Astrocyte of the spinal cord (primary cell): ENCODE data around the gene A1BG.

Source experiments
- DNase-seq: peaks from one replicate; pipeline ENCODE4 v3.0.0; 2011; ENCODE audit warnings: low read depth, low spot score
- H3K4me3 ChIP-seq: 2 replicates; pipeline ENCODE4 v1.5.1; 2011; ENCODE audit warnings: low read depth, mild to moderate bottlenecking, low read length, moderate library complexity
- in situ Hi-C: cut with HindIII; loops from 2 replicates; pipeline ENCODE4 v1.10.0; 2017; ENCODE audit warnings: low sequenced_read_pairs
- TF ChIP-seq, protein P1 (sequence below): IDR thresholded peaks from 2 replicates; pipeline ENCODE4 v1.5.1; 2012; ENCODE audit warnings: low read depth, mild to moderate bottlenecking, low read length, inconsistent platforms

The A1BG gene

DNA sequence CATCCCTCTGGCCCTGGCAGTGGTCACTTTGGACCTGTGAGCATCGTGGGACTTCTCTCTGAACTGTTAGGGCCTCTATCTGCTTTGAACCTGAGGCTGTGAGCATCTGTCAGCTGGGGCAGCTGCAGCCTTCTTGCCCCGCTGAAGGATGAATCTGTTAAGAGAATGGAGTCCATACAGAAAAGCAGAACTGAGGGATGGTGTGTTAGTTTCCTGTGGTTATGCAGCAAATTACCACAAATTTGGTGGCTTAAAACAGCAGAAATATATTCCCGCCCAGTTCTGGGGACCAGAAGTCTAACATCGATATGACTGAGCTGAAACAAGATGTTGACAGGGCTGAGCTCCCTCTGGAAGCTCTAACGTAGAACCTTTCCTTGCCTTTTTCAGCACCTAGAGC, 10.9 kb upstream of the A1BG start:
- in situ Hi-C loops, result no loop called here
- H3K4me3 ChIP-seq, result no peak overlapping the region
- no peak for DNase-seq
- TF ChIP-seq, protein P1, sequence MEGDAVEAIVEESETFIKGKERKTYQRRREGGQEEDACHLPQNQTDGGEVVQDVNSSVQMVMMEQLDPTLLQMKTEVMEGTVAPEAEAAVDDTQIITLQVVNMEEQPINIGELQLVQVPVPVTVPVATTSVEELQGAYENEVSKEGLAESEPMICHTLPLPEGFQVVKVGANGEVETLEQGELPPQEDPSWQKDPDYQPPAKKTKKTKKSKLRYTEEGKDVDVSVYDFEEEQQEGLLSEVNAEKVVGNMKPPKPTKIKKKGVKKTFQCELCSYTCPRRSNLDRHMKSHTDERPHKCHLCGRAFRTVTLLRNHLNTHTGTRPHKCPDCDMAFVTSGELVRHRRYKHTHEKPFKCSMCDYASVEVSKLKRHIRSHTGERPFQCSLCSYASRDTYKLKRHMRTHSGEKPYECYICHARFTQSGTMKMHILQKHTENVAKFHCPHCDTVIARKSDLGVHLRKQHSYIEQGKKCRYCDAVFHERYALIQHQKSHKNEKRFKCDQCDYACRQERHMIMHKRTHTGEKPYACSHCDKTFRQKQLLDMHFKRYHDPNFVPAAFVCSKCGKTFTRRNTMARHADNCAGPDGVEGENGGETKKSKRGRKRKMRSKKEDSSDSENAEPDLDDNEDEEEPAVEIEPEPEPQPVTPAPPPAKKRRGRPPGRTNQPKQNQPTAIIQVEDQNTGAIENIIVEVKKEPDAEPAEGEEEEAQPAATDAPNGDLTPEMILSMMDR, result no peak

DNA sequence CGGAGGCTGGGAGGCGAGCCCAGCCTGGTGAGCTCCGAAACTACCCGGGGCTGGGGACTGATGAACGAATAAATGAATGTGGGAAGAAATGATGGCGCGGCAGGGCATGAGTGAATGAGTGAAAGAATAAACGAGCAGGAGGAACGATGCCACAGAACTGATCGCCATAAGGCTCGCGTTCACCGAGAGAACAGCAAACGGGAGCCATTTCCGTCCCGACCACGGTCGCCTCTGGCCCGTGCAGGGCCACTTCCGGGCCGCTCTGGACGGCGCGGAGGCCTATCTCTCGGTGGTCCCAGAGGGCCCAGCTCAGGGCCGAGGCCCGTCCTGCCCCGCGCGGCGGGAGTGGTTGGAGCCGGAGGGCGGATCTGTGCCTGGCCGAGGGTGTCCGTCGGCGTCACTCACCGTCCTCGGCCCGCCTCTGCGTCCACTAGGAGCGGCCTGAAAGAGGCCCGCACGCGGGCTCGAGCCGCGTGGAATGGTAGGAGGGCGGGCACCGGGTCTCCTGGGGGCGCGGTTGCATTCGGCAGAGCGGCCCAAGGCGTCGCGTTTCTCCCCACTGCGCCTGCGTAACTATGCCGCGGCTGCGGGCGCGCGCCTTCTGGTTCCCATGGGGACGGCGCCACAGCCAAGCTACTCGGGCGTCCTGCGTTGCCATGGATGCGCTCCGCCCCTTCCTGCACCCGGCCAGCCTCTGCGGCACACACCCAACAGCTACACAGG, 9.1 kb upstream of the A1BG start, which contains the start of gene ZNF497:
ZNF497 (minus strand) TSS at position 480 of the 723 bp plus-strand sequence. CDS start 5,116 bp downstream, outside the sequence.
- DNase-seq, result peak; percentile 97
- H3K4me3 ChIP-seq, result peak within 1 kb of the TSS; percentile 73
- TF ChIP-seq, protein P1, result no peak
- in situ Hi-C loops, result no loop called here

DNA sequence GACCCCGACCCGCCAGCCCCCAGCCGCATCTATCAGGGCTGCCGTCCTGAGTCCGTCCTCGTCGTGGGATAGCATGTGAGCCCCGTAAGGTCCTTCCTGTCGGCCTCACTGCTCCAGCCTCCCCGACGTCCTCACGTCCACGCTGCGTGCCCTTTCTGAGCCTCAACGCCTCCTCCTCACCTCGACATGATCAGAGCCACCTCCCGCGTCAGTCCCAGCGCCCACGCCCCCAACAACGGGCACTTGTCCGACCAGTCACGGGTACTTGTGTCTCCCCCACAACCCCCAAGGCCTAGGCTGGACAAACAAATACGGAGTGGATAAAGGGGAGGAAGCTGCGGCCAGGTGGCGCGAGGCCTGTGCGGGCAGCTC, 8.6 kb upstream of the A1BG start:
- no peak for DNase-seq
- in situ Hi-C loops, result no loop called here
- TF ChIP-seq, protein P1, result no peak
- H3K4me3 ChIP-seq, result peak overlapping the region; percentile 73

DNA sequence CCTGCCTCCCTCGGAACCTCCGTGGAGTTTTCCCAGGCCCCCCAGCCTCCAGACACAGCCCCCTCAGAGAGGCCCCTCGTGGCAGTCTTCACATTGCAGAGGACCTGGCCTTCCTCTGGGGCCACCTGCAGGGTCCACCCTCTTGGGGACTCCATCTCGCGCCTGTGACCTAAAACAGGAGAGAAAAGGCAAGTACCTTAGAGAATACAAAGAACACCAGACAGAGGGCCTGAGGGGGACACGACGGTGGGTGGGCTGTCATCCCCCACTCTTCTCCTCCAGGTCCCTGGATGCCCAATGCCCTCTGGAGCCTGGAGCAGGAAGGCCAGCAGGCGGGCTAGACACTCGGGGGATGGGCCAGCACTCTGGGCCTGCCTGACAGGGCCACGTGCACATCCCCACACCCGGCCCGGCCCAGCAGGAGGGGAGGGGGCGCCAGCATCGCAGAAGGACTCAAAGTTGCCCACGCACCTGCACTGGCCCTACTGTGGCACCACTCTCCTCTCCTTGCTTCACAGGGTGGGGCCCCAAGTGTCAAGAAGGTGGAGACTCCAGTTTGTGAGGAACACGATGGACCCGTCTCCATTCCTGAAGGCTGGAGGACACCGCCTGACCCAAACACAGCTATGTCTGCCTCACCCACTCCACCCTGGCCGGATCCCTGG, 4.3 kb upstream of the A1BG start:
- H3K4me3 ChIP-seq, result no peak overlapping the region

DNA sequence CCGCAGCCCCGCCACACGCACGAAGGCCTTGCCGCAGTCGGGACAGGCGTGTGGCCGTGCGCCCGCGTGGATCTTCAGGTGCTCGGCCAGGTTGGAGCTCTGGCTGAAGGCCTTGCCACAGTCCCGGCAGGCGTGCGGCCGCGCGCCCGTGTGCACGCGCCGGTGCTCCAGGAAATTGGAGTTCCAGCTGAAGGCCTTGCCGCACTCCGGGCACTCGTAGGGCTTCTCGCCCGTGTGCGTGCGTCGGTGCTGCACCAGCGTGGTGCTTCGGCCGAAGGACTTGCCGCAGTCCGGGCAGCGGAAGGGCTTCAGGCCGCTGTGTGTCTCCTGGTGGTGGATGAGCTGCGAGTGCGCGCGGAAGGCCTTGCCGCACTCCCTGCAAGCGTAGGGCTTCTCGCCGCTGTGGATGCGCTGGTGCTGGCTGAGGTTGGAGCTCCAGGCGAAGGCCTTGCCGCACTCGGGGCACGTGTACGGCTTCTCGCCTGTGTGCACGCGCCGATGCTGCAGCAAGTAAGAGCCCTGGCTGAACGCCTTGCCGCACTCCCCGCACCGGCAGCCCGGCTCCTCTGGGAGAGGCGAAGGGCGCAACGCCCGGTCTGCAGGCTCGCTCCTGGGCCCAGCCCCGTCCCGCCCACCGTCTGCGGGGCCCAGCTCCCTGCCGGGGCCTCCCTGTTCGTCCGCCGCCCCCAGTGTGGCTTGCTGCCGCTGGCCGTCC, 3.6 kb upstream of the A1BG start:
- in situ Hi-C loops, result no loop called here
- TF ChIP-seq, protein P1, result no peak
- DNase-seq, result no peak
- no peak overlapping the region for H3K4me3 ChIP-seq

More for the DNA sequence above, 4.3 kb upstream of the A1BG start:
- TF ChIP-seq, protein P1, result no peak
- in situ Hi-C loops, result no loop called here
- no peak for DNase-seq

DNA sequence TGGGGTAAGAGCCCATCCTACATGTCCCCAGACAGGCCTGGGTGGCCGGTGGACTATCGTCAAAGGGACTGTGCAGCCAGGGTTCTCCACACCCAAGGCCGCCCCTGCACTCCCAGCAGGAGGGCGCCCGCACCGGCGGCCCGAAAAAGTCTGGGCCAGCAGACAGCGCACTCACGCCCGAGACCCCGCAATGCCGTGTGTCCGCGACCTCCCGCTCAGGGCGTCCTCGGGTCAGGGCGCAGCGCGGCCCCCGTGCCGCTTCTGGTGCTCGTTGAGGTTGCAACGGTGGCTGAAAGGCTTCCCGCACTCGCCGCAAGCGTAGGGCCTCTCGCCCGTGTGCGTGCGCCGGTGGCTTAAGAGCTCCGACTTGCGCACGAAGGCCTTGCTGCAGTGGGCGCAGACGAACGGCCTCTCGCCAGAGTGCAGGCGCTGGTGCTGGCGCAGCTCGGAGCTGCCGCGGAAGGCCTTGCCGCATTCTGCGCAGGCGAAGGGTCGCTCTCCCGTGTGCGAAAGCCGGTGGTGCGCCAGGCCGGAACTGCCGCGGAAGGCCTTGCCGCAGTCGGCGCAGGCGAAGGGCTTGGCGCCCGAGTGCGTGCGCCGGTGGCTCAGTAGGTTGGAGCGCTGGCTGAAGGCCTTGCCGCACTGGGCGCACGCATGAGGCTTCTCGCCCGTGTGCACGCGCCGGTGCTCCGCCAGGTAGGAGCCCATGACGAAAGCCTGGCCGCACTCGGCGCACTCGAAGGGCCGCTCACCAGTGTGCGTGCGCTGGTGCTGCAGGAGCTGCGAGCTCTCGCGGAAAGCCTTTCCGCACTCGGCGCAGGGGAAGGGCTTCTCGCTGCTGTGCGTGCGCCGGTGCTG, 2.8 kb upstream of the A1BG start:
- TF ChIP-seq, protein P1, result no peak
- DNase-seq, result no peak
- no peak overlapping the region for H3K4me3 ChIP-seq
- in situ Hi-C loops, result no loop called here
